ENCODE measurements around the gene OR2T35. TPM values are rescaled to one million over a fixed set of nuclear protein-coding genes. Genes with fewer than 3 reads are reported as not detected.

OR2T35 gene
- total RNA-seq, 4 donors from 2014 or later, result 0.30 TPM; not detected in 3

DNA sequence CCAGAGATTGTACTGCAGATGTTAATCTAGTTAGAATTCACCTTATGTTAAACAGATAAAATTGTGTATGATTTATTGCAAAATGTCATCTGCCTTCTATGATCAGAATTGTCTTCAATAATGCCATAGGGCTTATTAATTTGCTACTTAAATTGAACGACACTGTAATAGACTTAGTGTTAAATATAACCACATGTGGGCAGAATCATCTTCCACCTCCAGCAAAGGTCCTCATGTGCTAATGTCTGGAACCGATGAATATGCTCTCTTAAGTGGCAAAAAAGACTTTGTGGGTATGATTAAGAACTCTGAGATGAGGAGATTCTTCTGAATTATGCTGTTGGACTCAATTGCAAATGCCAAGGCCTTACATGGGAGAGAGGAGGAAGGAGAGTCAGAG, 14.5 kb downstream of the OR2T35 start:
- no peak for DNase-seq (ENCODE audit: low spot score in 2 of 2)
- no peak overlapping the region for H3K4me3 ChIP-seq (ENCODE audit: low read depth, poor library complexity, severe bottlenecking)
- intact Hi-C loops (cut with DNase I; ENCODE audit: low total_unique reads), result no loop called here
- WGBS, 2 donors, result 65 to 68% methylated on average over 2 of the region's 2 CpGs
- TF ChIP-seq POLR2A (IDR thresholded peaks at IDR 0.05), result no peak

DNA sequence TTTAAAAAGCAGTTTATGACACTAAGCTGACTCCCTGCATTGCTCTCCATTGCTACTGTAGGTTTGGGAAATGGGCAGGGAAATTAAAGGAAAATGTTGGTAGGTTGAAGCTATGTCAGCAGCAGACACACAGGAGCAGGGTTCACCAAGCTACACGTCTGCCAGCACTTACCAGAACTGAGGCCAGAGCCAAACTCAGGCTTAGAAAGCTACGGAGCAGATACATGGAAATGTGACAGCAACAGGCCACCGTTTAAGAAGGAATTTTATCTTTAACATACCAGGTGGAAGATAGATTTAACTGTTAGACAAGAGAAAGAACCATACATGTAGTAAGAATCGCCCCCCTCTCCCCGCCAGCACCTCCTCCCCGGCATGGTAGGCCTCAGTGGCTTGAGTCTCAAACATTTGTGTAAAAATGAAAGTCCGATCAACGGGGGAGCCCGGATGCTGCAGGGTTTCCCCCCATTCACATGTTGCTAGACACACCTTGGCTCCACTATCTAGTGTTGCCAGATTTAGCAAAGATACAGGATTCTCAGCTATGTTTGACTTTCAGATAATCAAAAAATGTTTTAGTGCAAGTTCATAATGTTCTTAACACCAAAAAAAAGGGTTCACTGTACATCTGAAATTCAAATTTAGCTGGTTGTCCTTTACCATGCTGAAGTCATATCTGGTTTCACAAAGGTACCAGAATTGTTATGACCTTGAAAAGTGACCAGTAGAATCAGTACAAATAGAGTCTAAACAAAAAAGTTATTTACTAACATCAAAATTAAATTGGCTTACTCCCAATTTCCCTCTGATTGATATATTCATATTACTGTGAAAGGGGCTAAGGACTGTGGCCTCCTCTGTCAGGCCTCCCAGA, 16.9 kb downstream of the OR2T35 start:
- WGBS, 2 donors, result 78 to 81% methylated on average over 9 of the region's 9 CpGs
- intact Hi-C loops (cut with DNase I; ENCODE audit: low total_unique reads), result no loop called here
- no peak overlapping the region for H3K4me3 ChIP-seq (ENCODE audit: low read depth, poor library complexity, severe bottlenecking)
- TF ChIP-seq, protein P1, sequence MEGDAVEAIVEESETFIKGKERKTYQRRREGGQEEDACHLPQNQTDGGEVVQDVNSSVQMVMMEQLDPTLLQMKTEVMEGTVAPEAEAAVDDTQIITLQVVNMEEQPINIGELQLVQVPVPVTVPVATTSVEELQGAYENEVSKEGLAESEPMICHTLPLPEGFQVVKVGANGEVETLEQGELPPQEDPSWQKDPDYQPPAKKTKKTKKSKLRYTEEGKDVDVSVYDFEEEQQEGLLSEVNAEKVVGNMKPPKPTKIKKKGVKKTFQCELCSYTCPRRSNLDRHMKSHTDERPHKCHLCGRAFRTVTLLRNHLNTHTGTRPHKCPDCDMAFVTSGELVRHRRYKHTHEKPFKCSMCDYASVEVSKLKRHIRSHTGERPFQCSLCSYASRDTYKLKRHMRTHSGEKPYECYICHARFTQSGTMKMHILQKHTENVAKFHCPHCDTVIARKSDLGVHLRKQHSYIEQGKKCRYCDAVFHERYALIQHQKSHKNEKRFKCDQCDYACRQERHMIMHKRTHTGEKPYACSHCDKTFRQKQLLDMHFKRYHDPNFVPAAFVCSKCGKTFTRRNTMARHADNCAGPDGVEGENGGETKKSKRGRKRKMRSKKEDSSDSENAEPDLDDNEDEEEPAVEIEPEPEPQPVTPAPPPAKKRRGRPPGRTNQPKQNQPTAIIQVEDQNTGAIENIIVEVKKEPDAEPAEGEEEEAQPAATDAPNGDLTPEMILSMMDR (IDR thresholded peaks at IDR 0.05), result no peak
- TF ChIP-seq POLR2A (IDR thresholded peaks at IDR 0.05), result no peak
- DNase-seq (ENCODE audit: low spot score in 2 of 2), result no peak

DNA sequence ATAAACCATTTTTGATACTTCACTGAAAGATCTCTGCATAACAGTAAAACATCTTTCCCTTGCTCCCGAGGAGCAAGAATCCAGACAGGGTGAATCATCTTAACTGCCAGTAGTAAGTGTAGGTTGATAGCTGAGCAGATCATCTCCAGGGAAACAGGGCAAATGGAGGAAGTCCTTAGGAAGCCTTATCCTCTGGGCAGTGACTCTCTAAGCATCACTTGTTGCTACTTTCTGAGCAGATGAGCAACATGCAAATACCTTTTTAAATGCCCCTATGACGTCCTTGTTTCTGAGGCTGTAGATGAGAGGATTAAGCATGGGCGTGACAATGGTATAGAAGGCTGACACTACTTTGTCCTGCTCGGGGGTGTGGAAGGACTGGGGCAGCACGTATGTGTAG, 19.1 kb downstream of the OR2T35 start:
- intact Hi-C loops (cut with DNase I; ENCODE audit: low total_unique reads), result no loop called here
- WGBS, 2 donors, result 78 to 85% methylated on average over 5 of the region's 5 CpGs
- no peak overlapping the region for H3K4me3 ChIP-seq (ENCODE audit: low read depth, poor library complexity, severe bottlenecking)
- TF ChIP-seq, protein P1 (IDR thresholded peaks at IDR 0.05), result no peak
- TF ChIP-seq POLR2A (IDR thresholded peaks at IDR 0.05), result no peak
- DNase-seq (ENCODE audit: low spot score in 2 of 2), result no peak

DNA sequence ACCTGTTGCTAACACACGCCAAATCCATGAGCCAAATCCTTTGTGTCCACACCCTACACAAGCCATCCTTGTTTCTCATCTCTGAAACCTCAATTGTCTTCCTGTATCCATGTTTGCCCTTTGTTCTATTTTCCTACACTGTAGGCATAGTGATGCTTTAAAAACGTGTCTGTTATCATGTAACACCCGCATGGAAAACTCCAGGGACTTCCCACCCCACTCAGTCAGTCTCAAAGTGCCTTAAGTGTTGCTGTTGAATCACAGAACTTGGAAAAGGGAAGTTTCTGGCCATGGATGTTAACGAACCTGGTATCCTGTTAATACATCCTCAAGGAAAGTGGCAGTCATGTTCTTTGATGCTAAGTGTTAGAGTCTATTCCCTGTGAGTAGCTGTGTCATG, 19.9 kb downstream of the OR2T35 start:
- intact Hi-C loops (cut with DNase I; ENCODE audit: low total_unique reads), result no loop called here
- no peak overlapping the region for H3K4me3 ChIP-seq (ENCODE audit: low read depth, poor library complexity, severe bottlenecking)
- WGBS, 2 donors, result 60 to 77% methylated on average over 4 of the region's 4 CpGs
- TF ChIP-seq POLR2A (IDR thresholded peaks at IDR 0.05), result no peak
- TF ChIP-seq, protein P1 (IDR thresholded peaks at IDR 0.05), result no peak
- DNase-seq (ENCODE audit: low spot score in 2 of 2), result no peak

DNA sequence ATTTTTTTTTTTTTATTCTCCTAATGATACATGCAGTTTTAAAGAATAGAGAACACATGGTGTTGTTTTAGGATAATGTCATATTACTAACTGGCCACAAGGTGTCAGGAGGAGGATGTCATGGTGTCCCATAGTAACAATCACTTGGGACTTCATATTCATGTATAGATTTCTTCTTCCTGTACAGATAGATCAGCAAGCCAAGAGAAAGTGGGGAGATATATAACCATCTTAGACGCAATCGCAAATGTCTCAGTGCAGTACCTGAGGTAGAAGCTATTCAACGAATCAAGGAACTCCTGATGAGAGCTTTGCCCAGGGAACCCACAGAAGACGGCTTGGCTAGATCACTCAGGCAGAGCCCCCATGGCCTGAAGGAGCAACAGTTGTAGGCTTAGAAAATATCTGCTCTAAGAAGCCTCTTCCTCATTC, 22.5 kb downstream of the OR2T35 start:
- no peak overlapping the region for H3K4me3 ChIP-seq (ENCODE audit: low read depth, poor library complexity, severe bottlenecking)
- no peak for DNase-seq (ENCODE audit: low spot score in 2 of 2)
- 59 to 67% methylated on average over 4 of the region's 4 CpGs for WGBS, 2 donors
- TF ChIP-seq, protein P1 (IDR thresholded peaks at IDR 0.05), result no peak
- TF ChIP-seq POLR2A (IDR thresholded peaks at IDR 0.05), result no peak
- intact Hi-C loops (cut with DNase I; ENCODE audit: low total_unique reads), result loop anchor here (5.0 kb wide), 1 partner anchor 185 kb away; no protein-coding TSS in a partner anchor

DNA sequence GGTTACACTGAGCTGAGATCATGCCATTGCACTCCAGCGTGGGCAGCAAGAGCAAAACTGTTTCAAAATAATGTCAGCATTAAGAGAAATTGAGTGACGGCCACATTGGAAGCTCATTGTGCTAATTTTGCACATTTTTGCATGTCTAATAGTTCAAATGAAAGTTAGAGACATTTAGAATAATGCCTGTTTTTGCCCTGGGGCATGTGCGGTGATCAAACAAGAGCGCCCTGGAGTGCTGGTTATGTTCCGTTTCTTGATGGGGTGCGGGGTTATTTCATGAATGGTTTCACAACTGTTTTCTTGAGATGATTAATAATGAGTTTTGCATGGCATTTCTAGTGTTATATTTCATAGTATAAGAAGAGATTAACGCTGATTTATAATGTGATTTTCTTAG, 23.3 kb downstream of the OR2T35 start:
- TF ChIP-seq, protein P1 (IDR thresholded peaks at IDR 0.05), result no peak
- no peak for TF ChIP-seq POLR2A (IDR thresholded peaks at IDR 0.05)
- no peak for DNase-seq (ENCODE audit: low spot score in 2 of 2)
- no peak overlapping the region for H3K4me3 ChIP-seq (ENCODE audit: low read depth, poor library complexity, severe bottlenecking)
- intact Hi-C loops (cut with DNase I; ENCODE audit: low total_unique reads), result loop anchor here (5.0 kb wide), 1 partner anchor 186 kb away; no protein-coding TSS in a partner anchor
- 67 to 71% methylated on average over 7 of the region's 7 CpGs for WGBS, 2 donors

Measured in lower leg skin (tissue), 4 donors.